Adrenal gland (tissue), 5 donors: ENCODE results near the gene PRXL2A.

Experiments used
- POLR2A ChIP-seq, 2 donors: fragments of 450-650 bp; IDR thresholded peaks; one replicate each; pipeline ENCODE4 v1.6.1; 2017; ENCODE audit warnings: antibody characterized with exemption in 2 of 2, mild to moderate bottlenecking in 2 of 2, moderate library complexity in 1 of 2
- TF ChIP-seq, protein P1 (sequence below), 6 experiments: fragments of 450-650 bp in 4 of 6; fragments of 200-600 bp in 2 of 6; sonication (generic) in 1 of 6; IDR thresholded peaks; 1 replicate in 5 of 6; 2 replicates in 1 of 6; pipeline versions ENCODE4 v1.5.1 to v1.8.0; 2016 to 2021; ENCODE audit warnings: antibody characterized with exemption in 6 of 6, mild to moderate bottlenecking in 2 of 6, moderate library complexity in 1 of 6
- donor health status: DM: no; HTN: no; CAD: no.

DNA sequence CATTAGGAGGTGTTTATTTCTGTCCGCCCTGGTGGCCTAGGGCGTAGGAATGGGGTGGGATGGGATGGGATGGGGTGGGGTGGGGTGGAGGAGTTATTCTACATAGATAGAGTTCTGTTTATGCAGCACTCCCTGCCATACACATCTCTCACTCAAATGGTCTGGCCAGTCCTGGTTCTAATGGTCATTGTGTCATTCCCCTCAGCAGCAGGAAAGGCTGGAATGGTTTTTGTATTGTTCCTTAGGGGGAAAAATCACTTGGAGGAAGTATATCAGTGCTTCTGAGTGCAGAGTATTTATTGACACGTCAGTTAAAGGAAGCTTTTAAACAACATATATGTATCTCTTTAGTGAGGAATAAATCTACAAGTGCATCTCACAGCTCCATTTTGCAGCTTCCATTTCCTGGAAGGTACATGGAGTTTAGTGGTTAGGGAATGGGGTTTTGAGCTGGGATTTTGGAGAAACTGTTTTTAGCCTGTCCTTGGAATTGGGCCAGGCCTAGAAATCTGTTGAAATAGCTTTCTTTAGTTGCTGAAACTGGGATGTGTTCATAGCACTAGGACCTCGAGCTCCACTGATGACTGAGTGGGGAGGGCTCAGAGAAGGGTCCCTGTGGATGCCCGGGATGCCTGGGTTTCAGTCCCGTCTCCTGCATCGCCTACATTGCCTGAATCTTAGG lies 54.1 kb downstream of the PRXL2A start:
- TF ChIP-seq, protein P1, sequence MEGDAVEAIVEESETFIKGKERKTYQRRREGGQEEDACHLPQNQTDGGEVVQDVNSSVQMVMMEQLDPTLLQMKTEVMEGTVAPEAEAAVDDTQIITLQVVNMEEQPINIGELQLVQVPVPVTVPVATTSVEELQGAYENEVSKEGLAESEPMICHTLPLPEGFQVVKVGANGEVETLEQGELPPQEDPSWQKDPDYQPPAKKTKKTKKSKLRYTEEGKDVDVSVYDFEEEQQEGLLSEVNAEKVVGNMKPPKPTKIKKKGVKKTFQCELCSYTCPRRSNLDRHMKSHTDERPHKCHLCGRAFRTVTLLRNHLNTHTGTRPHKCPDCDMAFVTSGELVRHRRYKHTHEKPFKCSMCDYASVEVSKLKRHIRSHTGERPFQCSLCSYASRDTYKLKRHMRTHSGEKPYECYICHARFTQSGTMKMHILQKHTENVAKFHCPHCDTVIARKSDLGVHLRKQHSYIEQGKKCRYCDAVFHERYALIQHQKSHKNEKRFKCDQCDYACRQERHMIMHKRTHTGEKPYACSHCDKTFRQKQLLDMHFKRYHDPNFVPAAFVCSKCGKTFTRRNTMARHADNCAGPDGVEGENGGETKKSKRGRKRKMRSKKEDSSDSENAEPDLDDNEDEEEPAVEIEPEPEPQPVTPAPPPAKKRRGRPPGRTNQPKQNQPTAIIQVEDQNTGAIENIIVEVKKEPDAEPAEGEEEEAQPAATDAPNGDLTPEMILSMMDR (IDR thresholded peaks at IDR 0.05): no peak
- no peak for TF ChIP-seq POLR2A (IDR thresholded peaks at IDR 0.05)
